ENCODE data around the gene REV1.
"Not testable (repeated sequence)": the region's sequence is repeated elsewhere in the genome, so short reads cannot be mapped to it uniquely, and the experiment has no call there.

The REV1 gene

GRCh38 chr2:99403084-99403483, 86.7 kb downstream of the REV1 start:
- peak; percentile 40 for DNase-seq (ENCODE audit: low read depth)

GRCh38 chr2:99401841-99402240, 88.0 kb downstream of the REV1 start:
- no peak for DNase-seq (ENCODE audit: low read depth)

- DNase-seq (ENCODE audit: low read depth), result peak; percentile 12
Measured at GRCh38 chr2:99399795-99400194, 90.0 kb downstream of the REV1 start.

- peak; percentile 34 for DNase-seq (ENCODE audit: low read depth)
Measured at GRCh38 chr2:99399063-99399462, 90.8 kb downstream of the REV1 start.

GRCh38 chr2:99398303-99398702, 91.5 kb downstream of the REV1 start:
- DNase-seq (ENCODE audit: low read depth), result no peak

- DNase-seq (ENCODE audit: low read depth), result no peak
Measured at GRCh38 chr2:99397266-99397920, 92.4 kb downstream of the REV1 start.

- DNase-seq (ENCODE audit: low read depth), result no peak
Measured at GRCh38 chr2:99395589-99396130, 94.2 kb downstream of the REV1 start.

- peak; percentile 47 for DNase-seq (ENCODE audit: low read depth)
Measured at GRCh38 chr2:99389946-99390345, 99.9 kb downstream of the REV1 start.

GRCh38 chr2:99389371-99389770, 100.4 kb downstream of the REV1 start:
- DNase-seq (ENCODE audit: low read depth), result peak; percentile 85

- DNase-seq (ENCODE audit: low read depth), result no peak
Measured at GRCh38 chr2:99388892-99389291, 100.9 kb downstream of the REV1 start.

GRCh38 chr2:99386011-99386410, 103.8 kb downstream of the REV1 start:
- DNase-seq (ENCODE audit: low read depth), result peak; percentile 19

GRCh38 chr2:99382143-99382542, 107.7 kb downstream of the REV1 start:
- no peak for DNase-seq (ENCODE audit: low read depth)

- peak; percentile 63 for DNase-seq (ENCODE audit: low read depth)
Measured at GRCh38 chr2:99380376-99381010, 109.3 kb downstream of the REV1 start.

GRCh38 chr2:99377879-99378278, 111.9 kb downstream of the REV1 start:
- no peak for DNase-seq (ENCODE audit: low read depth)

- DNase-seq (ENCODE audit: low read depth), result no peak
Measured at GRCh38 chr2:99376254-99376864, 113.5 kb downstream of the REV1 start.

GRCh38 chr2:99374747-99375146, 115.1 kb downstream of the REV1 start:
- no peak for DNase-seq (ENCODE audit: low read depth)

- DNase-seq (ENCODE audit: low read depth), result no peak
Measured at GRCh38 chr2:99373144-99373543, 116.7 kb downstream of the REV1 start.

- not testable (repeated sequence) for DNase-seq (ENCODE audit: low read depth)
Measured at GRCh38 chr2:99368854-99369253, 121.0 kb downstream of the REV1 start.

- peak; percentile 20 for DNase-seq (ENCODE audit: low read depth)
Measured at GRCh38 chr2:99365661-99366060, 124.2 kb downstream of the REV1 start.

GRCh38 chr2:99356853-99357252, 133.0 kb downstream of the REV1 start:
- no peak for DNase-seq (ENCODE audit: low read depth)

GRCh38 chr2:99354825-99355224, 135.0 kb downstream of the REV1 start:
- not testable (repeated sequence) for DNase-seq (ENCODE audit: low read depth)

- DNase-seq (ENCODE audit: low read depth), result peak; percentile 74
Measured at GRCh38 chr2:99354070-99354469, 135.7 kb downstream of the REV1 start.
